Measurements from ENCODE around the gene SPOCD1.
A peak's percentile ranks its signal among the peaks of the same experiment; 100 is the strongest.

SPOCD1 gene

GRCh38 chr1:31781138-31781755 lies 34.6 kb downstream of the SPOCD1 start:
- peak overlapping the region; percentile 14; the same call in 1 of the 2 replicates for H3K4me3 ChIP-seq (ENCODE audit: low read depth, low read length)
- peaks cover 40% of the 10 kb centered on the region for H3K4me1 ChIP-seq
- TF ChIP-seq, protein P1, sequence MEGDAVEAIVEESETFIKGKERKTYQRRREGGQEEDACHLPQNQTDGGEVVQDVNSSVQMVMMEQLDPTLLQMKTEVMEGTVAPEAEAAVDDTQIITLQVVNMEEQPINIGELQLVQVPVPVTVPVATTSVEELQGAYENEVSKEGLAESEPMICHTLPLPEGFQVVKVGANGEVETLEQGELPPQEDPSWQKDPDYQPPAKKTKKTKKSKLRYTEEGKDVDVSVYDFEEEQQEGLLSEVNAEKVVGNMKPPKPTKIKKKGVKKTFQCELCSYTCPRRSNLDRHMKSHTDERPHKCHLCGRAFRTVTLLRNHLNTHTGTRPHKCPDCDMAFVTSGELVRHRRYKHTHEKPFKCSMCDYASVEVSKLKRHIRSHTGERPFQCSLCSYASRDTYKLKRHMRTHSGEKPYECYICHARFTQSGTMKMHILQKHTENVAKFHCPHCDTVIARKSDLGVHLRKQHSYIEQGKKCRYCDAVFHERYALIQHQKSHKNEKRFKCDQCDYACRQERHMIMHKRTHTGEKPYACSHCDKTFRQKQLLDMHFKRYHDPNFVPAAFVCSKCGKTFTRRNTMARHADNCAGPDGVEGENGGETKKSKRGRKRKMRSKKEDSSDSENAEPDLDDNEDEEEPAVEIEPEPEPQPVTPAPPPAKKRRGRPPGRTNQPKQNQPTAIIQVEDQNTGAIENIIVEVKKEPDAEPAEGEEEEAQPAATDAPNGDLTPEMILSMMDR (IDR thresholded peaks at IDR 0.05; ENCODE audit: low read depth, low read length) = no peak
- no peaks in the 10 kb centered on the region for H3K36me3 ChIP-seq
- no peaks in the 10 kb centered on the region for H3K27me3 ChIP-seq
- H3K9me3 ChIP-seq = no peaks in the 10 kb centered on the region
- DNase-seq = peak; percentile 63

DNA sequence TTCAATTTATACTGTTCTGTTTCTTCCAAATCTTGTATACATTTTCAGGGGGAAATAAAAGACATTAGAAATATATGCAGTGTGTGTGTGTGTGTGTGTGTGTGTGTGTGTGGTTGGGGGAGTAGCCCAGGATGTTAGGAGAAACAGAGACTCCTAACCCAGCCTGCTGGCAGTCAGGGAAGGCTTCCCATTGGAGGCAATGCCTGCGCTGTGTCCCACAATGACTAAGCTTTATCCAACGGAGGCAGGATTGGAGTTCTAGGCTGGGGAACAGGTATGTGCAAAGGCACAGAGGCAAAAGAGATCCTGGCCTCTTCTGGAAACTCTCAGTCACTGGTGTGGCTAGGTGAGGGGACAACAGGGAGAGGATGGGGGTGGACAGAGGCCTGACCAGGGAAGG lies 35.2 kb downstream of the SPOCD1 start:
- Histone ChIP-seq H3K4me3 (ENCODE audit: low read depth, low read length) (no peak overlapping the region), H3K36me3 (no peaks in the 10 kb centered on the region), H3K4me1 (peaks cover 41% of the 10 kb centered on the region), H3K27me3 (no peaks in the 10 kb centered on the region), H3K9me3 (no peaks in the 10 kb centered on the region)
- TF ChIP-seq, protein P1 (IDR thresholded peaks at IDR 0.05; ENCODE audit: low read depth, low read length) = no peak
- no peak for DNase-seq

DNA sequence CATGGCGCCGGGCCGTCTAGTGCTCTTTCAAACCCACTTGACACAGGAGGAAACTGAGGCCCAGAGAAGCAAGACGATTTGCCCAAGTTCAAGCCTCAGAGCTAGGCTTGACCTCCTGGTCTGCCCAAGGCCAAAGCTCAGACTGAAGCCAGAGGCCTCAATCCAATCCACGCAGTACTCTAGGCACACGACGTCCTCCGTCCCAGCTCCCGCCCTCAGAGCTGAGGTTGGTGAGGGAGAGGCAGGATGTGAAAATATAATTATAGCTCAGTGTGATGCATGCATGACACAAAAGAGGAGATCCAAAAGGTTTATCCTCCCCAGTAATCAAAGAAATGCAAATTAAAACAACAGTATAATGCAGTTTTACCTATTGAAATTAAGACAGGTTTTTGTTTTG lies 36.1 kb downstream of the SPOCD1 start:
- TF ChIP-seq, protein P1 (IDR thresholded peaks at IDR 0.05; ENCODE audit: low read depth, low read length) = no peak
- no peaks in the 10 kb centered on the region for H3K9me3 ChIP-seq
- DNase-seq = no peak
- H3K4me1 ChIP-seq = peaks cover 35% of the 10 kb centered on the region
- no peaks in the 10 kb centered on the region for H3K36me3 ChIP-seq
- H3K27me3 ChIP-seq = no peaks in the 10 kb centered on the region
- H3K4me3 ChIP-seq (ENCODE audit: low read depth, low read length) = no peak overlapping the region

- TF ChIP-seq, protein P1 (IDR thresholded peaks at IDR 0.05; ENCODE audit: low read depth, low read length) = 0 out of 2 replicates have a peak, but pooled peaks have one; percentile 4
Observed at GRCh38 chr1:31778763-31779488, 36.9 kb downstream of the SPOCD1 start.

GRCh38 chr1:31776516-31776915 lies 39.3 kb downstream of the SPOCD1 start:
- TF ChIP-seq, protein P1 (IDR thresholded peaks at IDR 0.05; ENCODE audit: low read depth, low read length) = no peak
- no peak for DNase-seq
- Histone ChIP-seq H3K27me3 (no peaks in the 10 kb centered on the region), H3K36me3 (no peaks in the 10 kb centered on the region), H3K4me1 (peaks cover 15% of the 10 kb centered on the region), H3K9me3 (no peaks in the 10 kb centered on the region), H3K4me3 (ENCODE audit: low read depth, low read length) (no peak overlapping the region)

More at GRCh38 chr1:31778763-31779488, 36.9 kb downstream of the SPOCD1 start:
- peaks cover 28% of the 10 kb centered on the region for H3K4me1 ChIP-seq
- H3K4me3 ChIP-seq (ENCODE audit: low read depth, low read length) = no peak overlapping the region
- no peaks in the 10 kb centered on the region for H3K27me3 ChIP-seq
- H3K9me3 ChIP-seq = no peaks in the 10 kb centered on the region
- DNase-seq = no peak
- H3K36me3 ChIP-seq = no peaks in the 10 kb centered on the region

GRCh38 chr1:31776032-31776431 lies 39.8 kb downstream of the SPOCD1 start:
- DNase-seq = peak; percentile 24
- Histone ChIP-seq H3K4me1 (peaks cover 16% of the 10 kb centered on the region), H3K4me3 (ENCODE audit: low read depth, low read length) (no peak overlapping the region), H3K9me3 (no peaks in the 10 kb centered on the region), H3K36me3 (no peaks in the 10 kb centered on the region), H3K27me3 (no peaks in the 10 kb centered on the region)
- TF ChIP-seq, protein P1 (IDR thresholded peaks at IDR 0.05; ENCODE audit: low read depth, low read length) = no peak
